ENCODE measurements around the gene HDDC3.

The HDDC3 gene

GRCh38 chr15:90880381-90881145 lies 51.8 kb downstream of the HDDC3 start:
- TF ChIP-seq ZFX (IDR thresholded peaks at IDR 0.05), result no peak
- TF ChIP-seq, protein P1, sequence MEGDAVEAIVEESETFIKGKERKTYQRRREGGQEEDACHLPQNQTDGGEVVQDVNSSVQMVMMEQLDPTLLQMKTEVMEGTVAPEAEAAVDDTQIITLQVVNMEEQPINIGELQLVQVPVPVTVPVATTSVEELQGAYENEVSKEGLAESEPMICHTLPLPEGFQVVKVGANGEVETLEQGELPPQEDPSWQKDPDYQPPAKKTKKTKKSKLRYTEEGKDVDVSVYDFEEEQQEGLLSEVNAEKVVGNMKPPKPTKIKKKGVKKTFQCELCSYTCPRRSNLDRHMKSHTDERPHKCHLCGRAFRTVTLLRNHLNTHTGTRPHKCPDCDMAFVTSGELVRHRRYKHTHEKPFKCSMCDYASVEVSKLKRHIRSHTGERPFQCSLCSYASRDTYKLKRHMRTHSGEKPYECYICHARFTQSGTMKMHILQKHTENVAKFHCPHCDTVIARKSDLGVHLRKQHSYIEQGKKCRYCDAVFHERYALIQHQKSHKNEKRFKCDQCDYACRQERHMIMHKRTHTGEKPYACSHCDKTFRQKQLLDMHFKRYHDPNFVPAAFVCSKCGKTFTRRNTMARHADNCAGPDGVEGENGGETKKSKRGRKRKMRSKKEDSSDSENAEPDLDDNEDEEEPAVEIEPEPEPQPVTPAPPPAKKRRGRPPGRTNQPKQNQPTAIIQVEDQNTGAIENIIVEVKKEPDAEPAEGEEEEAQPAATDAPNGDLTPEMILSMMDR (conservative IDR thresholded peaks at IDR 0.05), result no peak
- H3K27ac ChIP-seq, result no peak overlapping the region
